ENCODE data around the gene REXO5. TPM values are rescaled to one million over a fixed set of nuclear protein-coding genes. Genes with fewer than 3 reads are reported as not detected.
"Not testable (repeated sequence)": the region's sequence is repeated elsewhere in the genome, so short reads cannot be mapped to it uniquely, and the experiment has no call there.

The REXO5 gene
- total RNA-seq, 1 experiment from 2014 or later, result 9.1 TPM

- no peaks in the 10 kb centered on the region for H3K9me3 ChIP-seq (ENCODE audit: low read depth, low read length, poor library complexity, severe bottlenecking)
- H3K4me3 ChIP-seq (ENCODE audit: low read depth, low read length, poor library complexity, severe bottlenecking), result no peak overlapping the region
- H3K27me3 ChIP-seq (replicated peaks; ENCODE audit: insufficient read depth, low read depth, low read length, poor library complexity), result no peaks in the 10 kb centered on the region
- H3K36me3 ChIP-seq (ENCODE audit: insufficient read depth, low read length, poor library complexity, severe bottlenecking), result peaks cover 6% of the 10 kb centered on the region
- TF ChIP-seq EZH2 (IDR thresholded peaks at IDR 0.05; ENCODE audit: borderline replicate concordance, low read depth, low read length, poor library complexity, severe bottlenecking) (no peak), CTCF (conservative IDR thresholded peaks at IDR 0.05; ENCODE audit: low read depth, low read length) (no peak)
- no peak for DNase-seq (ENCODE audit: low spot score)
- CTCF ChIA-PET, result no interaction called here
- intact Hi-C loops (cut with micrococcal nuclease; ENCODE audit: unreplicated experiment), result loop anchor here (10.0 kb wide), 1 partner anchor 85 kb away; no protein-coding TSS in a partner anchor
- no TSS peak for BruUV-seq (replicated peaks)
- no peak overlapping the region for H3K27ac ChIP-seq (ENCODE audit: low read depth, low read length, poor library complexity, severe bottlenecking)
- no peaks in the 10 kb centered on the region for H3K4me1 ChIP-seq (ENCODE audit: insufficient read depth, low read length, poor library complexity, severe bottlenecking)
- POLR2A ChIA-PET (ENCODE audit: low non-redundant PET), result no interaction called here
These were observed 53.4 kb downstream of the REXO5 start for GRCh38 chr16:20859699-20860098.

- no peaks in the 10 kb centered on the region for H3K9me3 ChIP-seq (ENCODE audit: low read depth, low read length, poor library complexity, severe bottlenecking)
- peaks cover 6% of the 10 kb centered on the region for H3K36me3 ChIP-seq (ENCODE audit: insufficient read depth, low read length, poor library complexity, severe bottlenecking)
- POLR2A ChIA-PET (ENCODE audit: low non-redundant PET), result no interaction called here
- DNase-seq (ENCODE audit: low spot score), result no peak
- CTCF ChIA-PET, result no interaction called here
- TF ChIP-seq CTCF (conservative IDR thresholded peaks at IDR 0.05; ENCODE audit: low read depth, low read length) (no peak), EZH2 (IDR thresholded peaks at IDR 0.05; ENCODE audit: borderline replicate concordance, low read depth, low read length, poor library complexity, severe bottlenecking) (no peak)
- no peaks in the 10 kb centered on the region for H3K27me3 ChIP-seq (replicated peaks; ENCODE audit: insufficient read depth, low read depth, low read length, poor library complexity)
- H3K4me1 ChIP-seq (ENCODE audit: insufficient read depth, low read length, poor library complexity, severe bottlenecking), result peaks cover 2% of the 10 kb centered on the region
- no peak overlapping the region for H3K27ac ChIP-seq (ENCODE audit: low read depth, low read length, poor library complexity, severe bottlenecking)
- BruUV-seq (replicated peaks), result no TSS peak
- no peak overlapping the region for H3K4me3 ChIP-seq (ENCODE audit: low read depth, low read length, poor library complexity, severe bottlenecking)
- intact Hi-C loops (cut with micrococcal nuclease; ENCODE audit: unreplicated experiment), result no loop called here
These were observed 54.0 kb downstream of the REXO5 start for GRCh38 chr16:20860361-20860760.

GRCh38 chr16:20860995-20861394 is 54.7 kb downstream of the REXO5 start:
- CTCF ChIA-PET; H3K27ac ChIP-seq (ENCODE audit: low read depth, low read length, poor library complexity, severe bottlenecking); H3K4me3 ChIP-seq (ENCODE audit: low read depth, low read length, poor library complexity, severe bottlenecking); DNase-seq (ENCODE audit: low spot score); intact Hi-C loops (cut with micrococcal nuclease; ENCODE audit: unreplicated experiment); BruUV-seq (replicated peaks); POLR2A ChIA-PET (ENCODE audit: low non-redundant PET); H3K27me3 ChIP-seq (replicated peaks; ENCODE audit: insufficient read depth, low read depth, low read length, poor library complexity); H3K9me3 ChIP-seq (ENCODE audit: low read depth, low read length, poor library complexity, severe bottlenecking); H3K4me1 ChIP-seq (ENCODE audit: insufficient read depth, low read length, poor library complexity, severe bottlenecking); H3K36me3 ChIP-seq (ENCODE audit: insufficient read depth, low read length, poor library complexity, severe bottlenecking): not testable (repeated sequence)

- no peaks in the 10 kb centered on the region for H3K9me3 ChIP-seq (ENCODE audit: low read depth, low read length, poor library complexity, severe bottlenecking)
- ChIA-PET POLR2A (ENCODE audit: low non-redundant PET) (no interaction called here), CTCF (no interaction called here)
- H3K4me1 ChIP-seq (ENCODE audit: insufficient read depth, low read length, poor library complexity, severe bottlenecking), result peaks cover 13% of the 10 kb centered on the region
- H3K4me3 ChIP-seq (ENCODE audit: low read depth, low read length, poor library complexity, severe bottlenecking), result no peak overlapping the region
- H3K36me3 ChIP-seq (ENCODE audit: insufficient read depth, low read length, poor library complexity, severe bottlenecking), result peaks cover 6% of the 10 kb centered on the region
- TF ChIP-seq CTCF (conservative IDR thresholded peaks at IDR 0.05; ENCODE audit: low read depth, low read length), result no peak
- TF ChIP-seq EZH2 (IDR thresholded peaks at IDR 0.05; ENCODE audit: borderline replicate concordance, low read depth, low read length, poor library complexity, severe bottlenecking), result no peak
- intact Hi-C loops (cut with micrococcal nuclease; ENCODE audit: unreplicated experiment), result no loop called here
- DNase-seq (ENCODE audit: low spot score), result no peak
- no TSS peak for BruUV-seq (replicated peaks)
- H3K27me3 ChIP-seq (replicated peaks; ENCODE audit: insufficient read depth, low read depth, low read length, poor library complexity), result no peaks in the 10 kb centered on the region
- H3K27ac ChIP-seq (ENCODE audit: low read depth, low read length, poor library complexity, severe bottlenecking), result no peak overlapping the region
These were observed 56.0 kb downstream of the REXO5 start for GRCh38 chr16:20862162-20862960.

GRCh38 chr16:20864376-20864775 is 58.0 kb downstream of the REXO5 start:
- DNase-seq (ENCODE audit: low spot score); H3K9me3 ChIP-seq (ENCODE audit: low read depth, low read length, poor library complexity, severe bottlenecking); H3K36me3 ChIP-seq (ENCODE audit: insufficient read depth, low read length, poor library complexity, severe bottlenecking); POLR2A ChIA-PET (ENCODE audit: low non-redundant PET); BruUV-seq (replicated peaks); CTCF ChIA-PET; H3K4me3 ChIP-seq (ENCODE audit: low read depth, low read length, poor library complexity, severe bottlenecking); H3K27me3 ChIP-seq (replicated peaks; ENCODE audit: insufficient read depth, low read depth, low read length, poor library complexity); H3K27ac ChIP-seq (ENCODE audit: low read depth, low read length, poor library complexity, severe bottlenecking); intact Hi-C loops (cut with micrococcal nuclease; ENCODE audit: unreplicated experiment): not testable (repeated sequence)
- H3K4me1 ChIP-seq (ENCODE audit: insufficient read depth, low read length, poor library complexity, severe bottlenecking), result peaks cover 13% of the 10 kb centered on the region
